ENCODE data around the gene TMEM255B. TPM values are rescaled to one million over a fixed set of nuclear protein-coding genes. Genes with fewer than 3 reads are reported as not detected.

The TMEM255B gene
- total and polyA plus RNA-seq, 4 donors: 6.0 to 19.6 (median 14.8) TPM

GRCh38 chr13:113791226-113791625, 32.2 kb downstream of the TMEM255B start:
- H3K9ac ChIP-seq (ENCODE audit: insufficient read depth in 1 of 2, low read length in 2 of 2): no peak overlapping the region
- DNase-seq: no peak
- no peak overlapping the region for H3K4me3 ChIP-seq
- peaks cover 0 to under 1% (median 0%) of the 10 kb centered on the region in 3 donors for H3K27me3 ChIP-seq (ENCODE audit: control insufficient read depth in 3 of 3, insufficient read depth in 3 of 3, low read length in 2 of 3)
- WGBS, 2 donors: 80 to 87% methylated on average over 17 of the region's 17 CpGs
- TF ChIP-seq, protein P1, sequence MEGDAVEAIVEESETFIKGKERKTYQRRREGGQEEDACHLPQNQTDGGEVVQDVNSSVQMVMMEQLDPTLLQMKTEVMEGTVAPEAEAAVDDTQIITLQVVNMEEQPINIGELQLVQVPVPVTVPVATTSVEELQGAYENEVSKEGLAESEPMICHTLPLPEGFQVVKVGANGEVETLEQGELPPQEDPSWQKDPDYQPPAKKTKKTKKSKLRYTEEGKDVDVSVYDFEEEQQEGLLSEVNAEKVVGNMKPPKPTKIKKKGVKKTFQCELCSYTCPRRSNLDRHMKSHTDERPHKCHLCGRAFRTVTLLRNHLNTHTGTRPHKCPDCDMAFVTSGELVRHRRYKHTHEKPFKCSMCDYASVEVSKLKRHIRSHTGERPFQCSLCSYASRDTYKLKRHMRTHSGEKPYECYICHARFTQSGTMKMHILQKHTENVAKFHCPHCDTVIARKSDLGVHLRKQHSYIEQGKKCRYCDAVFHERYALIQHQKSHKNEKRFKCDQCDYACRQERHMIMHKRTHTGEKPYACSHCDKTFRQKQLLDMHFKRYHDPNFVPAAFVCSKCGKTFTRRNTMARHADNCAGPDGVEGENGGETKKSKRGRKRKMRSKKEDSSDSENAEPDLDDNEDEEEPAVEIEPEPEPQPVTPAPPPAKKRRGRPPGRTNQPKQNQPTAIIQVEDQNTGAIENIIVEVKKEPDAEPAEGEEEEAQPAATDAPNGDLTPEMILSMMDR (IDR thresholded peaks at IDR 0.05; ENCODE audit: control extremely low read depth, extremely low read depth): no peak
- H3K4me1 ChIP-seq (ENCODE audit: control insufficient read depth in 5 of 5, insufficient read depth in 5 of 5, low read length in 5 of 5): no peaks in the 10 kb centered on the region
- no peak overlapping the region for H3K27ac ChIP-seq (ENCODE audit: low read depth in 1 of 2, low read length in 1 of 2)
- ATAC-seq (ENCODE audit: insufficient read depth, low FRiP score): no peak
- peaks cover 0 to 4% (median under 1%) of the 10 kb centered on the region in 4 donors for H3K9me3 ChIP-seq (ENCODE audit: control insufficient read depth in 4 of 4, insufficient read depth in 3 of 4, low read length in 3 of 4)
- H3K36me3 ChIP-seq (ENCODE audit: control insufficient read depth in 4 of 4, insufficient read depth in 4 of 4, low read length in 4 of 4): peaks cover 0 to 3% (median 0%) of the 10 kb centered on the region in 4 donors

DNA sequence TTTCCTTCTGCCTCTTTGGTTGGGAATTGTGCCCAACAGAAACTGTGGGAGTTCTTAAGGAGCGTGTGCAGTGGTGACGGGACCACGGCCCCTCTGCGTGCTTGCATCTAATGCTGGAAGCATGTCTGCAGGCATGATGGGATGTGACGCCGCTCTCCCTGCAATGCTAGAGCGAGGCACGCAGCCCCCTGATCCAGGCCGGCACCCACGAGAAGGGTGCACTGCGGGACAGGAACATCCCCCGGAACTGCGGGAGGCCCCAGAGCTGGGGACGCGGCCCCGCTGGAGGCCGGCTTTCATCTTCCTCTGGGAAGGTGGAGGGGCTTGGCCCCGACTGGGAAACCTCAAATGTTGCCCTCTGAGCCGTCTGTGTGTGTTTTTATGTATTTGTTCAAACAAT, 32.7 kb downstream of the TMEM255B start:
- Histone ChIP-seq H3K9ac (ENCODE audit: insufficient read depth in 1 of 2, low read length in 2 of 2) (no peak overlapping the region), H3K4me1 (ENCODE audit: control insufficient read depth in 5 of 5, insufficient read depth in 5 of 5, low read length in 5 of 5) (no peaks in the 10 kb centered on the region), H3K9me3 (ENCODE audit: control insufficient read depth in 4 of 4, insufficient read depth in 3 of 4, low read length in 3 of 4) (peaks cover 0 to 3% (median 0%) of the 10 kb centered on the region in 4 donors), H3K36me3 (ENCODE audit: control insufficient read depth in 4 of 4, insufficient read depth in 4 of 4, low read length in 4 of 4) (peaks cover 0 to 3% (median 0%) of the 10 kb centered on the region in 4 donors), H3K4me3 (no peak overlapping the region), H3K27me3 (ENCODE audit: control insufficient read depth in 3 of 3, insufficient read depth in 3 of 3, low read length in 2 of 3) (no peaks in the 10 kb centered on the region), H3K27ac (ENCODE audit: low read depth in 1 of 2, low read length in 1 of 2) (no peak overlapping the region)
- DNase-seq (no peak), ATAC-seq (ENCODE audit: insufficient read depth, low FRiP score) (no peak)
- 79 to 89% methylated on average over 19 of the region's 19 CpGs for WGBS, 2 donors
- TF ChIP-seq, protein P1 (IDR thresholded peaks at IDR 0.05; ENCODE audit: control extremely low read depth, extremely low read depth): no peak

- ATAC-seq (ENCODE audit: insufficient read depth, low FRiP score) (no peak), DNase-seq (no peak)
- Histone ChIP-seq H3K27me3 (ENCODE audit: control insufficient read depth in 3 of 3, insufficient read depth in 3 of 3, low read length in 2 of 3) (no peaks in the 10 kb centered on the region), H3K9me3 (ENCODE audit: control insufficient read depth in 4 of 4, insufficient read depth in 3 of 4, low read length in 3 of 4) (peaks cover 0 to 3% (median 0%) of the 10 kb centered on the region in 4 donors), H3K36me3 (ENCODE audit: control insufficient read depth in 4 of 4, insufficient read depth in 4 of 4, low read length in 4 of 4) (peaks cover 0 to 4% (median 0%) of the 10 kb centered on the region in 4 donors), H3K4me3 (no peak overlapping the region), H3K9ac (ENCODE audit: insufficient read depth in 1 of 2, low read length in 2 of 2) (no peak overlapping the region), H3K27ac (ENCODE audit: low read depth in 1 of 2, low read length in 1 of 2) (no peak overlapping the region), H3K4me1 (ENCODE audit: control insufficient read depth in 5 of 5, insufficient read depth in 5 of 5, low read length in 5 of 5) (no peaks in the 10 kb centered on the region)
- TF ChIP-seq, protein P1 (IDR thresholded peaks at IDR 0.05; ENCODE audit: control extremely low read depth, extremely low read depth): no peak
- 67 to 85% methylated on average over 12 of the region's 12 CpGs for WGBS, 2 donors
These were observed 33.3 kb downstream of the TMEM255B start for GRCh38 chr13:113792236-113792770.
